ENCODE data around the gene GADL1. TPM values are rescaled to one million over a fixed set of nuclear protein-coding genes. Genes with fewer than 3 reads are reported as not detected.

GADL1 gene
- total RNA-seq, 1 donor from 2014 or later = not detected

- intact Hi-C loops (cut with micrococcal nuclease) = no loop called here
These were observed 161.3 kb downstream of the GADL1 start for GRCh38 chr3:30733209-30733608.

- intact Hi-C loops (cut with micrococcal nuclease) = no loop called here
These were observed 163.5 kb downstream of the GADL1 start for GRCh38 chr3:30730967-30731366.

- intact Hi-C loops (cut with micrococcal nuclease) = no loop called here
These were observed 164.5 kb downstream of the GADL1 start for GRCh38 chr3:30729936-30730335.

- intact Hi-C loops (cut with micrococcal nuclease) = no loop called here
These were observed 164.9 kb downstream of the GADL1 start for GRCh38 chr3:30729512-30729911.

GRCh38 chr3:30728143-30728542 is 166.3 kb downstream of the GADL1 start:
- intact Hi-C loops (cut with micrococcal nuclease) = no loop called here

- intact Hi-C loops (cut with micrococcal nuclease) = no loop called here
These were observed 169.6 kb downstream of the GADL1 start for GRCh38 chr3:30724863-30725262.

GRCh38 chr3:30723211-30723610 is 171.2 kb downstream of the GADL1 start:
- intact Hi-C loops (cut with micrococcal nuclease) = no loop called here

GRCh38 chr3:30721314-30721634 is 173.2 kb downstream of the GADL1 start:
- intact Hi-C loops (cut with micrococcal nuclease) = no loop called here

- intact Hi-C loops (cut with micrococcal nuclease) = no loop called here
These were observed 173.7 kb downstream of the GADL1 start for GRCh38 chr3:30720586-30721313.

GRCh38 chr3:30719536-30719935 is 174.9 kb downstream of the GADL1 start:
- intact Hi-C loops (cut with micrococcal nuclease) = no loop called here

GRCh38 chr3:30713885-30714503 is 180.5 kb downstream of the GADL1 start:
- intact Hi-C loops (cut with micrococcal nuclease) = no loop called here

- intact Hi-C loops (cut with micrococcal nuclease) = no loop called here
These were observed 181.5 kb downstream of the GADL1 start for GRCh38 chr3:30712991-30713390.

GRCh38 chr3:30711867-30712266 is 182.6 kb downstream of the GADL1 start:
- intact Hi-C loops (cut with micrococcal nuclease) = no loop called here

- intact Hi-C loops (cut with micrococcal nuclease) = no loop called here
These were observed 183.3 kb downstream of the GADL1 start for GRCh38 chr3:30711151-30711550.

GRCh38 chr3:30710017-30710416 is 184.4 kb downstream of the GADL1 start:
- intact Hi-C loops (cut with micrococcal nuclease) = no loop called here

- intact Hi-C loops (cut with micrococcal nuclease) = no loop called here
These were observed 186.0 kb downstream of the GADL1 start for GRCh38 chr3:30708472-30708871.

- intact Hi-C loops (cut with micrococcal nuclease) = no loop called here
These were observed 186.6 kb downstream of the GADL1 start for GRCh38 chr3:30707825-30708224.

GRCh38 chr3:30704931-30705890 is 189.2 kb downstream of the GADL1 start:
- intact Hi-C loops (cut with micrococcal nuclease) = no loop called here

- intact Hi-C loops (cut with micrococcal nuclease) = no loop called here
These were observed 191.5 kb downstream of the GADL1 start for GRCh38 chr3:30702828-30703397.

- intact Hi-C loops (cut with micrococcal nuclease) = no loop called here
These were observed 192.2 kb downstream of the GADL1 start for GRCh38 chr3:30702038-30702827.
